Natural killer cell (primary cell): ENCODE results near the gene ARID3B. TPM values are rescaled to one million over a fixed set of nuclear protein-coding genes. Genes with fewer than 3 reads are reported as not detected.

ENCODE experiments used
- ATAC-seq, 3 donors: fragments of 150-1000 bp in 2 of 3; fragments of 200-7000 bp in 1 of 3; cut with Tn5 transposase; 1 replicate in 1 of 3; 2 replicates in 2 of 3; pipeline ENCODE4 v1.10.0; 2021; ENCODE audit warnings: mild to moderate bottlenecking in 2 of 3, moderate library complexity in 2 of 3
- DNase-seq, 2 donors: peaks; one replicate each; pipeline versions ENCODE4 v3.0.0 to v3.0.0-alpha.2; 2013 to 2021; ENCODE audit warnings: mixed read lengths in 1 of 2
- H3K27ac ChIP-seq: one replicate; pipeline ENCODE4 v1.5.1; 2013; ENCODE audit warnings: mild to moderate bottlenecking, low read length
- H3K27me3 ChIP-seq: one replicate; pipeline ENCODE4 v1.6.1; 2013; ENCODE audit warnings: low read length; ENCODE audit not compliant: control insufficient read depth, insufficient read depth
- H3K36me3 ChIP-seq: one replicate; pipeline ENCODE4 v1.6.1; 2013; ENCODE audit warnings: low read length; ENCODE audit not compliant: control insufficient read depth, insufficient read depth
- H3K4me1 ChIP-seq: one replicate; pipeline ENCODE4 v1.6.1; 2013; ENCODE audit warnings: low read length; ENCODE audit not compliant: control insufficient read depth, insufficient read depth
- H3K4me3 ChIP-seq: one replicate; pipeline ENCODE4 v1.5.1; 2013; ENCODE audit warnings: low read length
- H3K9me3 ChIP-seq: one replicate; pipeline ENCODE4 v1.6.1; 2013; ENCODE audit warnings: low read length; ENCODE audit not compliant: control insufficient read depth, insufficient read depth
- H3K27ac Mint-ChIP-seq, 2 donors: one replicate each; pipeline ENCODE4 v1.8.0; 2022; ENCODE audit warnings: mild to moderate bottlenecking in 2 of 2, mixed read lengths in 2 of 2, moderate library complexity in 1 of 2
- H3K27me3 Mint-ChIP-seq, 2 donors: one replicate each; pipeline ENCODE4 v1.8.0; 2022; ENCODE audit warnings: low read depth in 2 of 2, mixed read lengths in 2 of 2
- H3K36me3 Mint-ChIP-seq: one replicate; pipeline ENCODE4 v1.8.0; 2022; ENCODE audit warnings: mixed read lengths
- H3K4me1 Mint-ChIP-seq, 2 donors: one replicate each; pipeline ENCODE4 v1.8.0; 2022; ENCODE audit warnings: mixed read lengths in 2 of 2
- H3K4me3 Mint-ChIP-seq: one replicate; pipeline ENCODE4 v1.8.0; 2022; ENCODE audit warnings: mild to moderate bottlenecking, moderate library complexity, mixed read lengths
- H3K9me3 Mint-ChIP-seq, 2 donors: one replicate each; pipeline ENCODE4 v1.8.0; 2022; ENCODE audit warnings: mixed read lengths in 2 of 2
- CTCF ChIP-seq: fragments of 200-600 bp; IDR thresholded peaks from one replicate; pipeline ENCODE4 v1.8.0; 2022; ENCODE audit warnings: antibody characterized with exemption
- WGBS: methylation state at CpG from one replicate; pipeline ENCODE4 v1.1.7; 2013; ENCODE audit warnings: missing lambda C conversion rate; ENCODE audit not compliant: insufficient coverage; 5-methylcytosine and 5-hydroxymethylcytosine counted together
- intact Hi-C: fragments of 100-400 bp; cut with micrococcal nuclease; formaldehyde crosslinking; loops from one replicate; pipeline ENCODE4 v1.14.2; 2022
- total RNA-seq, 4 donors: library from RNA; stranded (reverse); fragments of 120-200 nt in 1 of 4; gene quantifications; one replicate each; pipeline versions ENCODE4 v1.2.3 to v1.2.4, GENCODE V29; 2013 to 2022

Gene ARID3B
- total RNA-seq, 3 donors from 2014 or later (not counting 1 experiment from before 2014, with no cell fraction given): 56.4 to 59.2 (median 58.3) TPM

- no peak for DNase-seq
- H3K27ac ChIP-seq: no peak overlapping the region
- Mint-ChIP-seq H3K9me3 (no peaks in the 10 kb centered on the region), H3K27ac (no peak overlapping the region), H3K4me1 (peaks cover 6 to 10% of the 10 kb centered on the region in 2 donors), H3K27me3 (no peaks in the 10 kb centered on the region), H3K36me3 (no peaks in the 10 kb centered on the region), H3K4me3 (no peak overlapping the region)
- H3K27me3 ChIP-seq: no peaks in the 10 kb centered on the region
- peaks cover 9% of the 10 kb centered on the region for H3K4me1 ChIP-seq
- TF ChIP-seq CTCF: no peak
- ATAC-seq: no peak
- H3K4me3 ChIP-seq: no peak overlapping the region
- no peaks in the 10 kb centered on the region for H3K9me3 ChIP-seq
- intact Hi-C loops: loop anchor here (10.0 kb wide), 1 partner anchor 572 kb away; the partner anchor contains the start of gene C15orf39
- WGBS: 97% methylated on average over 9 of the region's 9 CpGs
- peaks cover 76% of the 10 kb centered on the region for H3K36me3 ChIP-seq
Measured at GRCh38 chr15:74632601-74633000, 91.6 kb downstream of the ARID3B start.

GRCh38 chr15:74633781-74634180 is 92.8 kb downstream of the ARID3B start:
- H3K27me3 ChIP-seq: no peaks in the 10 kb centered on the region
- H3K9me3 ChIP-seq: no peaks in the 10 kb centered on the region
- DNase-seq (no peak), ATAC-seq (no peak)
- Mint-ChIP-seq H3K9me3 (no peaks in the 10 kb centered on the region), H3K27ac (no peak overlapping the region), H3K4me1 (peaks cover 6 to 10% of the 10 kb centered on the region in 2 donors), H3K36me3 (no peaks in the 10 kb centered on the region), H3K27me3 (no peaks in the 10 kb centered on the region), H3K4me3 (no peak overlapping the region)
- peaks cover 69% of the 10 kb centered on the region for H3K36me3 ChIP-seq
- peaks cover 6% of the 10 kb centered on the region for H3K4me1 ChIP-seq
- no peak overlapping the region for H3K27ac ChIP-seq
- WGBS: 83% methylated on average over 2 of the region's 2 CpGs
- intact Hi-C loops: loop anchor here (2.0 to 10.0 kb wide), 2 partner anchors 267 to 571 kb away; partner anchors contain the start of gene C15orf39
- no peak overlapping the region for H3K4me3 ChIP-seq
- no peak for TF ChIP-seq CTCF

GRCh38 chr15:74635228-74635627 is 94.2 kb downstream of the ARID3B start:
- no peaks in the 10 kb centered on the region for H3K36me3 Mint-ChIP-seq
- WGBS: 32% methylated on average over 5 of the region's 5 CpGs
- Histone ChIP-seq H3K9me3 (no peaks in the 10 kb centered on the region), H3K4me1 (peaks cover under 1% of the 10 kb centered on the region), H3K27me3 (no peaks in the 10 kb centered on the region), H3K36me3 (peaks cover 67% of the 10 kb centered on the region), H3K4me3 (no peak overlapping the region), H3K27ac (no peak overlapping the region)
- no peak overlapping the region for H3K4me3 Mint-ChIP-seq
- no peaks in the 10 kb centered on the region for H3K27me3 Mint-ChIP-seq
- intact Hi-C loops: loop anchor here (1.0 to 10.0 kb wide), 5 partner anchors 134 to 570 kb away; partner anchors contain the start of gene C15orf39
- DNase-seq: peak; percentile 60 to 88
- peak; percentile 82 to 93 (median 83) for ATAC-seq
- peak; percentile 95 for TF ChIP-seq CTCF
- H3K9me3 Mint-ChIP-seq: no peaks in the 10 kb centered on the region
- peaks cover 6 to 10% of the 10 kb centered on the region in 2 donors for H3K4me1 Mint-ChIP-seq
- H3K27ac Mint-ChIP-seq: peak overlapping the region in 1 of 2 donors; percentile 2

GRCh38 chr15:74636984-74637383 is 96.0 kb downstream of the ARID3B start:
- Mint-ChIP-seq H3K27ac (peak overlapping the region in 1 of 2 donors; percentile 3), H3K36me3 (no peaks in the 10 kb centered on the region), H3K4me3 (no peak overlapping the region), H3K27me3 (no peaks in the 10 kb centered on the region), H3K9me3 (no peaks in the 10 kb centered on the region), H3K4me1 (peaks cover 7 to 15% of the 10 kb centered on the region in 2 donors)
- intact Hi-C loops: loop anchor here (10.0 kb wide), 1 partner anchor 568 kb away; the partner anchor contains the start of gene C15orf39
- ATAC-seq: no peak
- Histone ChIP-seq H3K36me3 (peaks cover 62% of the 10 kb centered on the region), H3K4me3 (no peak overlapping the region), H3K27ac (no peak overlapping the region), H3K27me3 (no peaks in the 10 kb centered on the region), H3K4me1 (no peaks in the 10 kb centered on the region), H3K9me3 (no peaks in the 10 kb centered on the region)
- 89% methylated on average over 1 of the region's 1 CpG for WGBS
- TF ChIP-seq CTCF: no peak
- no peak for DNase-seq
